ENCODE data around the gene MARK3.

GRCh38 chr14:103451401-103451800 lies 66.2 kb downstream of the MARK3 start:
- TF ChIP-seq CTCF (IDR thresholded peaks at IDR 0.05): no peak
- TF ChIP-seq POLR2A (IDR thresholded peaks at IDR 0.05): no peak
